B cell (primary cell): Measurements from ENCODE around the gene GPR108.

Experiments
- CTCF ChIP-seq: fragments of 200-600 bp; IDR thresholded peaks from one replicate; pipeline ENCODE4 v1.8.0; 2022; ENCODE audit warnings: antibody characterized with exemption, mild to moderate bottlenecking
- EZH2 ChIP-seq: IDR thresholded peaks from 2 replicates; pipeline ENCODE4 v1.6.1; 2012; ENCODE audit warnings: borderline replicate concordance, low read depth, mild to moderate bottlenecking, moderate library complexity, low read length; ENCODE audit not compliant: insufficient read depth, poor library complexity, severe bottlenecking

- TF ChIP-seq CTCF (no peak), EZH2 (no peak)
These were observed 15.1 kb upstream of the GPR108 start for GRCh38 chr19:6752256-6753177.
